DOHH2 (cell line): ENCODE results near the gene PRH1.

Source experiments
- H3F3A ChIP-seq: fragments of 200-600 bp; sonication (generic), shearing (Covaris generic); 2 replicates; pipeline ENCODE4 v1.6.0; 2016; ENCODE audit warnings: antibody characterized with exemption, mild to moderate bottlenecking; ENCODE audit not compliant: control insufficient read depth, insufficient read depth
- H3K27ac ChIP-seq: fragments of 200-600 bp; sonication (generic); 2 replicates; pipeline ENCODE4 v1.5.1; 2014; ENCODE audit warnings: low read depth, mild to moderate bottlenecking, low read length, moderate library complexity
- H3K27me3 ChIP-seq: fragments of 200-600 bp; sonication (generic); 2 replicates; pipeline ENCODE4 v1.6.1; 2014; ENCODE audit warnings: mild to moderate bottlenecking, low read length, mixed read lengths; ENCODE audit not compliant: control insufficient read depth
- H3K36me3 ChIP-seq: fragments of 200-600 bp; sonication (generic); 2 replicates; pipeline ENCODE4 v1.6.1; 2014; ENCODE audit warnings: mild to moderate bottlenecking, low read length, moderate library complexity, mixed read lengths; ENCODE audit not compliant: control insufficient read depth
- H3K4me1 ChIP-seq: fragments of 200-600 bp; sonication (generic); 2 replicates; pipeline ENCODE4 v1.6.1; 2014; ENCODE audit warnings: mild to moderate bottlenecking, low read length, mixed read lengths; ENCODE audit not compliant: control insufficient read depth
- H3K4me2 ChIP-seq: fragments of 200-600 bp; sonication (generic); 2 replicates; pipeline ENCODE4 v1.6.0; 2014; ENCODE audit warnings: mild to moderate bottlenecking, low read length, moderate library complexity
- H3K4me3 ChIP-seq: fragments of 200-600 bp; sonication (generic); 2 replicates; pipeline ENCODE4 v1.5.1; 2014; ENCODE audit warnings: mild to moderate bottlenecking, low read length, mixed read lengths
- H3K79me2 ChIP-seq: fragments of 200-600 bp; sonication (generic); 2 replicates; pipeline ENCODE4 v1.6.1; 2014; ENCODE audit warnings: mild to moderate bottlenecking, low read length, mixed read lengths; ENCODE audit not compliant: control insufficient read depth
- H3K9me2 ChIP-seq: fragments of 200-600 bp; sonication (generic); replicated peaks from 2 replicates; pipeline ENCODE4 v1.6.1; 2014; ENCODE audit warnings: mild to moderate bottlenecking, low read length, mixed read lengths; ENCODE audit not compliant: control insufficient read depth
- H3K9me3 ChIP-seq: fragments of 200-600 bp; sonication (generic); 2 replicates; pipeline ENCODE4 v1.6.1; 2014; ENCODE audit warnings: antibody characterized with exemption, low read length, mixed read lengths; ENCODE audit not compliant: control insufficient read depth, insufficient read depth
- H4K20me1 ChIP-seq: fragments of 200-600 bp; sonication (generic); 2 replicates; pipeline ENCODE4 v1.6.0; 2014; ENCODE audit warnings: low read depth, mild to moderate bottlenecking, antibody characterized with exemption, low read length, moderate library complexity; ENCODE audit not compliant: control insufficient read depth, insufficient read depth
- EZH2phosphoT487 ChIP-seq: fragments of 200-600 bp; sonication (generic); IDR thresholded peaks from 2 replicates; pipeline ENCODE4 v1.6.1; 2017; ENCODE audit warnings: borderline replicate concordance, mild to moderate bottlenecking, antibody characterized with exemption, low read length, moderate library complexity, mixed read lengths
- TF ChIP-seq, protein P1 (sequence below): fragments of 200-600 bp; sonication (generic); IDR thresholded peaks from one replicate; pipeline ENCODE4 v1.5.1; 2014; ENCODE audit warnings: antibody characterized with exemption, mild to moderate bottlenecking, low read depth, low read length; ENCODE audit not compliant: poor library complexity, severe bottlenecking

The PRH1 gene

GRCh38 chr12:10884086-10884725 is at the start of gene PRH1:
Gene PRH1 (minus strand): TSS chr12:10884255. CDS start chr12:10884217, 38 bp downstream.
- Histone ChIP-seq H3K4me1 (no peaks in the 10 kb centered on the region), H4K20me1 (no peaks in the 10 kb centered on the region), H3F3A (no peaks in the 10 kb centered on the region), H3K79me2 (no peaks in the 10 kb centered on the region), H3K4me3 (no peak within 1 kb of the TSS), H3K27me3 (no peaks in the 10 kb centered on the region), H3K27ac (no peak within 1 kb of the TSS), H3K9me2 (no peaks in the 10 kb centered on the region), H3K36me3 (no peaks in the 10 kb centered on the region), H3K9me3 (no peaks in the 10 kb centered on the region), H3K4me2 (no peak within 1 kb of the TSS)
- TF ChIP-seq, protein P1, sequence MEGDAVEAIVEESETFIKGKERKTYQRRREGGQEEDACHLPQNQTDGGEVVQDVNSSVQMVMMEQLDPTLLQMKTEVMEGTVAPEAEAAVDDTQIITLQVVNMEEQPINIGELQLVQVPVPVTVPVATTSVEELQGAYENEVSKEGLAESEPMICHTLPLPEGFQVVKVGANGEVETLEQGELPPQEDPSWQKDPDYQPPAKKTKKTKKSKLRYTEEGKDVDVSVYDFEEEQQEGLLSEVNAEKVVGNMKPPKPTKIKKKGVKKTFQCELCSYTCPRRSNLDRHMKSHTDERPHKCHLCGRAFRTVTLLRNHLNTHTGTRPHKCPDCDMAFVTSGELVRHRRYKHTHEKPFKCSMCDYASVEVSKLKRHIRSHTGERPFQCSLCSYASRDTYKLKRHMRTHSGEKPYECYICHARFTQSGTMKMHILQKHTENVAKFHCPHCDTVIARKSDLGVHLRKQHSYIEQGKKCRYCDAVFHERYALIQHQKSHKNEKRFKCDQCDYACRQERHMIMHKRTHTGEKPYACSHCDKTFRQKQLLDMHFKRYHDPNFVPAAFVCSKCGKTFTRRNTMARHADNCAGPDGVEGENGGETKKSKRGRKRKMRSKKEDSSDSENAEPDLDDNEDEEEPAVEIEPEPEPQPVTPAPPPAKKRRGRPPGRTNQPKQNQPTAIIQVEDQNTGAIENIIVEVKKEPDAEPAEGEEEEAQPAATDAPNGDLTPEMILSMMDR, result no peak
- no peak for TF ChIP-seq EZH2phosphoT487

DNA sequence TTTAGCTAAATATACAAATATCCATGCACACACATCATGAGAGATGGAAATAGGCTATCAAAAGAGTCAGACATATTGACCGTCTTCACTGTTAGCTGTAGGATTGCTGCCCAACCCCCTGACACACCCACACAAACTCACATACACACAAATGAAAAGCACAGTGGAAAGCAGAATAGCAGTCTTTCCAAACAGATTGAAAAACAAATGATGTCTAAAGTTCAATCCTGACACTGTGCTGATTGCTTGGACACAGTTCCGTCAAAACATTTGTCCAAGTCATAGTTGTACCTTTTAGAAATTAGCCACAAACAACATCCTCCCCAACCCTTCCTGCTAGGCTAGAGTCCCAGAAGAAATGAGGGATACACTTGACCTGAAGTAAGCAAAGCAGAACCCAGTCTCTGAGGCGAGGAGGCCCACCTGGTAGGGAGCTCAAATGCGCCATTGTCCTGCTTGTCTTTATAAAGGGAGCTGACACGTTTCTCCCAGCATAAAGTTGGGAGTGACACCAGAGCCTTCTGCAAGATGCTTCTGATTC is 44.8 kb upstream of the PRH1 start, which contains the start of gene PRH2:
Gene PRH2, plus strand, starts transcription at position 491 of the 541 bp plus-strand sequence. Its CDS starts 38 bp downstream, at position 529.
- Histone ChIP-seq H4K20me1 (no peaks in the 10 kb centered on the region), H3K9me3 (no peaks in the 10 kb centered on the region), H3K9me2 (no peaks in the 10 kb centered on the region), H3K79me2 (no peaks in the 10 kb centered on the region), H3K4me3 (no peak within 1 kb of the TSS), H3K4me2 (no peak within 1 kb of the TSS), H3K27ac (no peak within 1 kb of the TSS), H3K36me3 (no peaks in the 10 kb centered on the region), H3K4me1 (no peaks in the 10 kb centered on the region), H3F3A (no peaks in the 10 kb centered on the region), H3K27me3 (no peaks in the 10 kb centered on the region)
- no peak for TF ChIP-seq EZH2phosphoT487
- TF ChIP-seq, protein P1, result no peak

GRCh38 chr12:10926269-10926668 is 42.2 kb upstream of the PRH1 start:
- H3K4me2 ChIP-seq, result no peak overlapping the region
- H3K9me3 ChIP-seq, result no peaks in the 10 kb centered on the region
- no peaks in the 10 kb centered on the region for H3K4me1 ChIP-seq
- TF ChIP-seq, protein P1, result no peak
- H3K79me2 ChIP-seq, result no peaks in the 10 kb centered on the region
- no peaks in the 10 kb centered on the region for H3F3A ChIP-seq
- no peaks in the 10 kb centered on the region for H4K20me1 ChIP-seq
- no peak overlapping the region for H3K4me3 ChIP-seq
- no peak overlapping the region for H3K27ac ChIP-seq
- H3K36me3 ChIP-seq, result no peaks in the 10 kb centered on the region
- H3K9me2 ChIP-seq, result no peaks in the 10 kb centered on the region
- no peaks in the 10 kb centered on the region for H3K27me3 ChIP-seq
